NCI-H2029 treated with DMSO at 0.1 percent for 48 hours (cell line): ENCODE measurements around the gene ARID4B.
"Not testable (repeated sequence)": the region's sequence is repeated elsewhere in the genome, so short reads cannot be mapped to it uniquely, and the experiment has no call there.

Experiments
- DNase-seq: peaks from one replicate; lab custom pipeline; 2025; lab: John Stamatoyannopoulos, UW

Gene ARID4B

GRCh38 chr1:235329139-235329902, 1.3 kb upstream of the ARID4B start:
- no peak for DNase-seq

GRCh38 chr1:235328271-235329138, 526 bp upstream of the ARID4B start, which contains the start of gene GGPS1:
Gene GGPS1 (plus strand): TSS chr1:235328570. CDS start chr1:235335265, 6,695 bp downstream.
- DNase-seq, result peak; percentile 95

GRCh38 chr1:235326719-235327558, 1.0 kb downstream of the ARID4B start:
- peak; percentile 31 for DNase-seq

- no peak for DNase-seq
Observed at GRCh38 chr1:235325854-235326253, 2.1 kb downstream of the ARID4B start.

- DNase-seq, result no peak
Observed at GRCh38 chr1:235325139-235325538, 2.8 kb downstream of the ARID4B start.

- no peak for DNase-seq
Observed at GRCh38 chr1:235324296-235324695, 3.7 kb downstream of the ARID4B start.

GRCh38 chr1:235320521-235321179, 7.3 kb downstream of the ARID4B start:
- DNase-seq, result no peak

- no peak for DNase-seq
Observed at GRCh38 chr1:235319255-235319654, 8.7 kb downstream of the ARID4B start.

- DNase-seq, result no peak
Observed at GRCh38 chr1:235317168-235317567, 10.8 kb downstream of the ARID4B start.

GRCh38 chr1:235315735-235316134, 12.2 kb downstream of the ARID4B start:
- DNase-seq, result no peak

- no peak for DNase-seq
Observed at GRCh38 chr1:235315173-235315572, 12.8 kb downstream of the ARID4B start.

- DNase-seq, result no peak
Observed at GRCh38 chr1:235313931-235314678, 13.9 kb downstream of the ARID4B start.

GRCh38 chr1:235313262-235313661, 14.7 kb downstream of the ARID4B start:
- no peak for DNase-seq

- not testable (repeated sequence) for DNase-seq
Observed at GRCh38 chr1:235309206-235309605, 18.8 kb downstream of the ARID4B start.

- no peak for DNase-seq
Observed at GRCh38 chr1:235307158-235308124, 20.5 kb downstream of the ARID4B start.

GRCh38 chr1:235304549-235305451, 23.2 kb downstream of the ARID4B start:
- no peak for DNase-seq

- no peak for DNase-seq
Observed at GRCh38 chr1:235302143-235302542, 25.8 kb downstream of the ARID4B start.

- DNase-seq, result no peak
Observed at GRCh38 chr1:235299169-235299858, 28.7 kb downstream of the ARID4B start.
